H9 (cell line): Measurements from ENCODE around the gene FGF21. TPM values are rescaled to one million over a fixed set of nuclear protein-coding genes. Genes with fewer than 3 reads are reported as not detected.
"Not testable (repeated sequence)": the region's sequence is repeated elsewhere in the genome, so short reads cannot be mapped to it uniquely, and the experiment has no call there.

Experiments used
- DNase-seq: peaks from one replicate; pipeline ENCODE4 v3.0.0-alpha.2; 2017
- H2AFZ ChIP-seq: one replicate; pipeline ENCODE4 v1.6.1; 2013; ENCODE audit warnings: mild to moderate bottlenecking, low read length, control low read depth, moderate library complexity
- H2AK5ac ChIP-seq: 2 replicates; pipeline ENCODE4 v1.6.1; 2013; ENCODE audit warnings: low read length, control low read depth, mixed read lengths; ENCODE audit not compliant: insufficient read length
- H2BK120ac ChIP-seq: one replicate; pipeline ENCODE4 v1.6.1; 2013; ENCODE audit warnings: low read depth, mild to moderate bottlenecking, low read length, control low read depth, inconsistent platforms; ENCODE audit not compliant: poor library complexity, severe bottlenecking
- H2BK12ac ChIP-seq: 2 replicates; pipeline ENCODE4 v1.6.1; 2013; ENCODE audit warnings: low read length, control low read depth, mixed read lengths, low read depth; ENCODE audit not compliant: insufficient read length
- H2BK15ac ChIP-seq: 2 replicates; pipeline ENCODE4 v1.6.1; 2013; ENCODE audit warnings: low read depth, low read length, control low read depth
- H2BK20ac ChIP-seq: one replicate; pipeline ENCODE4 v1.6.1; 2013; ENCODE audit warnings: low read depth, mild to moderate bottlenecking, low read length, control low read depth, inconsistent platforms; ENCODE audit not compliant: poor library complexity, severe bottlenecking
- H2BK5ac ChIP-seq: 2 replicates; pipeline ENCODE4 v1.6.1; 2013; ENCODE audit warnings: low read length, control low read depth, mixed read lengths; ENCODE audit not compliant: insufficient read length
- H3K14ac ChIP-seq: 2 replicates; pipeline ENCODE4 v1.6.1; 2013; ENCODE audit warnings: low read length, control low read depth; ENCODE audit not compliant: insufficient read depth
- H3K18ac ChIP-seq: 2 replicates; pipeline ENCODE4 v1.6.1; 2013; ENCODE audit warnings: low read depth, mild to moderate bottlenecking, mixed read lengths, low read length, control low read depth; ENCODE audit not compliant: insufficient read length
- H3K23ac ChIP-seq: 2 replicates; pipeline ENCODE4 v1.6.1; 2013; ENCODE audit warnings: low read length, control low read depth, mixed read lengths, low read depth; ENCODE audit not compliant: insufficient read length
- H3K23me2 ChIP-seq: 2 replicates; pipeline ENCODE4 v1.6.1; 2013; ENCODE audit warnings: low read depth, mild to moderate bottlenecking, mixed read lengths, low read length, control low read depth; ENCODE audit not compliant: insufficient read length, poor library complexity, severe bottlenecking
- H3K27ac ChIP-seq: 2 replicates; pipeline ENCODE4 v1.5.1; 2013; ENCODE audit warnings: low read length, control low read depth, mixed read lengths, low read depth; ENCODE audit not compliant: insufficient read length
- H3K27me3 ChIP-seq: 2 replicates; pipeline ENCODE4 v1.6.1; 2013; ENCODE audit warnings: low read length, control low read depth, inconsistent platforms; ENCODE audit not compliant: insufficient read depth
- H3K4ac ChIP-seq: 2 replicates; pipeline ENCODE4 v1.6.1; 2013; ENCODE audit warnings: low read depth, mild to moderate bottlenecking, control low read depth, inconsistent platforms, low read length, moderate library complexity
- H3K4me1 ChIP-seq: 2 replicates; pipeline ENCODE4 v1.6.1; 2013; ENCODE audit warnings: low read length, control low read depth, inconsistent platforms; ENCODE audit not compliant: insufficient read depth
- H3K4me2 ChIP-seq: 2 replicates; pipeline ENCODE4 v1.6.1; 2013; ENCODE audit warnings: low read length, control low read depth, mixed read lengths; ENCODE audit not compliant: insufficient read length, insufficient read depth
- H3K56ac ChIP-seq: 2 replicates; pipeline ENCODE4 v1.6.1; 2013; ENCODE audit warnings: low read depth, mild to moderate bottlenecking, mixed read lengths, low read length, control low read depth; ENCODE audit not compliant: insufficient read length
- H3K79me1 ChIP-seq: 2 replicates; pipeline ENCODE4 v1.6.1; 2013; ENCODE audit warnings: low read depth, mild to moderate bottlenecking, moderate library complexity, low read length, control low read depth, inconsistent platforms; ENCODE audit not compliant: insufficient read depth, poor library complexity, severe bottlenecking
- H3K79me2 ChIP-seq: 2 replicates; pipeline ENCODE4 v1.6.1; 2013; ENCODE audit warnings: low read length, control low read depth, inconsistent platforms; ENCODE audit not compliant: insufficient read depth
- H3K9ac ChIP-seq: 2 replicates; pipeline ENCODE4 v1.6.1; 2013; ENCODE audit warnings: low read length, control low read depth, mixed read lengths; ENCODE audit not compliant: insufficient read length; ENCODE audit errors: extremely low read depth
- H3K9me3 ChIP-seq: one replicate; pipeline ENCODE4 v1.6.1; 2013; ENCODE audit warnings: low read depth, low read length, inconsistent platforms; ENCODE audit not compliant: control insufficient read depth
- H3T11ph ChIP-seq: one replicate; pipeline ENCODE4 v1.6.1; 2013; ENCODE audit warnings: mild to moderate bottlenecking, low read length, control low read depth, inconsistent platforms
- H4K20me1 ChIP-seq: one replicate; pipeline ENCODE4 v1.6.1; 2013; ENCODE audit not compliant: control insufficient read depth, insufficient read length, insufficient read depth
- H4K5ac ChIP-seq: 2 replicates; pipeline ENCODE4 v1.6.1; 2013; ENCODE audit warnings: low read depth, mild to moderate bottlenecking, mixed read lengths, low read length, control low read depth; ENCODE audit not compliant: insufficient read length
- H4K8ac ChIP-seq: replicated peaks from 2 replicates; pipeline ENCODE4 v1.6.1; 2013; ENCODE audit warnings: low read length, control low read depth, mixed read lengths, low read depth; ENCODE audit not compliant: insufficient read length
- H4K91ac ChIP-seq: 2 replicates; pipeline ENCODE4 v1.6.1; 2013; ENCODE audit warnings: low read depth, mild to moderate bottlenecking, moderate library complexity, mixed read lengths, low read length, control low read depth; ENCODE audit not compliant: insufficient read length
- H3K27ac Mint-ChIP-seq, 3 experiments: 2 replicates in 2 of 3; 3 replicates in 1 of 3; pipeline ENCODE4 v1.8.0; 2020 to 2021; ENCODE audit warnings: mixed read lengths in 3 of 3, mild to moderate bottlenecking in 1 of 3, moderate library complexity in 1 of 3
- H3K27me3 Mint-ChIP-seq: 2 replicates; pipeline ENCODE4 v1.8.0; 2021; ENCODE audit warnings: low read depth, mild to moderate bottlenecking, moderate library complexity, mixed read lengths
- H3K36me3 Mint-ChIP-seq, 3 experiments: 2 replicates in 2 of 3; 3 replicates in 1 of 3; pipeline ENCODE4 v1.8.0; 2020 to 2021; ENCODE audit warnings: low read depth in 3 of 3, mixed read lengths in 3 of 3; ENCODE audit not compliant: insufficient read depth in 1 of 3
- H3K4me1 Mint-ChIP-seq, 2 experiments: 2 replicates each; pipeline ENCODE4 v1.8.0; 2020; ENCODE audit warnings: mixed read lengths in 2 of 2
- H3K4me3 Mint-ChIP-seq, 2 experiments: 2 replicates in 1 of 2; 3 replicates in 1 of 2; pipeline ENCODE4 v1.8.0; 2020 to 2021; ENCODE audit warnings: mild to moderate bottlenecking in 2 of 2, mixed read lengths in 2 of 2, moderate library complexity in 1 of 2
- H3K9me3 Mint-ChIP-seq, 2 experiments: 2 replicates in 1 of 2; 3 replicates in 1 of 2; pipeline ENCODE4 v1.8.0; 2020; ENCODE audit warnings: mild to moderate bottlenecking in 2 of 2, mixed read lengths in 2 of 2, moderate library complexity in 1 of 2
- CTCF ChIP-seq: fragments of 200-600 bp; sonication (generic); conservative IDR thresholded peaks from 3 replicates; pipeline ENCODE4 v1.8.0; 2021; ENCODE audit warnings: antibody characterized with exemption, mild to moderate bottlenecking
- WGBS: extraction: QIAGEN DNeasy Blood & Tissue Kit; methylation state at CpG from one replicate; pipeline ENCODE4 v1.1.7; 2013; ENCODE audit warnings: missing lambda C conversion rate, low lambda C conversion rate, mixed read lengths; ENCODE audit not compliant: insufficient read length; ENCODE audit errors: extremely low coverage; 5-methylcytosine and 5-hydroxymethylcytosine counted together
- total RNA-seq: library from RNA; stranded (reverse); gene quantifications from 2 replicates; pipeline ENCODE4 v1.2.1, GENCODE V29; 2021

The FGF21 gene
- total RNA-seq, 1 experiment from 2014 or later, result 0.90 TPM

- Histone ChIP-seq H3K79me1 (no peaks in the 10 kb centered on the region), H3K27me3 (no peaks in the 10 kb centered on the region), H4K8ac (no peak overlapping the region), H2BK120ac (no peak overlapping the region), H3K56ac (no peak overlapping the region), H3K23ac (no peak overlapping the region), H4K91ac (no peak overlapping the region), H2BK5ac (no peak overlapping the region), H3K4me2 (no peak overlapping the region), H2BK12ac (no peak overlapping the region), H3K27ac (no peak overlapping the region), H3T11ph (no peak overlapping the region), H2BK20ac (no peak overlapping the region), H3K23me2 (no peaks in the 10 kb centered on the region), H2BK15ac (no peak overlapping the region), H2AK5ac (no peak overlapping the region), H4K20me1 (no peaks in the 10 kb centered on the region), H3K9me3 (no peaks in the 10 kb centered on the region), H2AFZ (no peak overlapping the region), H3K9ac (no peak overlapping the region), H3K14ac (no peak overlapping the region), H3K4me1 (no peaks in the 10 kb centered on the region), H4K5ac (no peak overlapping the region), H3K18ac (no peak overlapping the region), H3K79me2 (no peaks in the 10 kb centered on the region), H3K4ac (no peak overlapping the region)
- Mint-ChIP-seq H3K4me3 (no peak overlapping the region), H3K36me3 (no peaks in the 10 kb centered on the region), H3K4me1 (peaks cover 6 to 10% of the 10 kb centered on the region in 2 experiments), H3K27ac (no peak overlapping the region; a peak in 1 of 7 replicates), H3K9me3 (no peaks in the 10 kb centered on the region; a peak in 1 of 5 replicates), H3K27me3 (peaks cover 2% of the 10 kb centered on the region)
- no CpG with 5 or more reads among the region's 5 CpGs for WGBS
- no peak for DNase-seq
- no peak for TF ChIP-seq CTCF
Measured at GRCh38 chr19:48784527-48784926, 29.2 kb downstream of the FGF21 start.

GRCh38 chr19:48786422-48786821, 31.1 kb downstream of the FGF21 start:
- not testable (repeated sequence) for H2BK5ac ChIP-seq, H4K8ac ChIP-seq, H2BK12ac ChIP-seq, H4K5ac ChIP-seq, H3T11ph ChIP-seq, H2BK20ac ChIP-seq, H3K23ac ChIP-seq, H2AFZ ChIP-seq, H3K9ac ChIP-seq, H3K9me3 Mint-ChIP-seq, DNase-seq, H3K23me2 ChIP-seq, H2BK120ac ChIP-seq, H3K4me2 ChIP-seq, H3K9me3 ChIP-seq, H3K4me1 ChIP-seq, H3K4me3 Mint-ChIP-seq, H3K18ac ChIP-seq, H3K14ac ChIP-seq, H4K91ac ChIP-seq, H3K27ac Mint-ChIP-seq, H3K27me3 ChIP-seq, H3K4me1 Mint-ChIP-seq, H3K56ac ChIP-seq, H3K27me3 Mint-ChIP-seq, H2BK15ac ChIP-seq, H3K27ac ChIP-seq, H3K79me1 ChIP-seq, H2AK5ac ChIP-seq, H4K20me1 ChIP-seq, H3K36me3 Mint-ChIP-seq, H3K4ac ChIP-seq, H3K79me2 ChIP-seq
- WGBS, result no CpG with 5 or more reads among the region's 7 CpGs
